DMS153 treated with DMSO at 0.1 percent for 48 hours (cell line): ENCODE data around the gene ELAPOR1.
"Not testable (repeated sequence)": the region's sequence is repeated elsewhere in the genome, so short reads cannot be mapped to it uniquely, and the experiment has no call there.

ENCODE experiments used
- DNase-seq: peaks from one replicate; lab custom pipeline; 2025; ENCODE audit not compliant: unreplicated experiment; lab: John Stamatoyannopoulos, UW

Gene ELAPOR1

DNA sequence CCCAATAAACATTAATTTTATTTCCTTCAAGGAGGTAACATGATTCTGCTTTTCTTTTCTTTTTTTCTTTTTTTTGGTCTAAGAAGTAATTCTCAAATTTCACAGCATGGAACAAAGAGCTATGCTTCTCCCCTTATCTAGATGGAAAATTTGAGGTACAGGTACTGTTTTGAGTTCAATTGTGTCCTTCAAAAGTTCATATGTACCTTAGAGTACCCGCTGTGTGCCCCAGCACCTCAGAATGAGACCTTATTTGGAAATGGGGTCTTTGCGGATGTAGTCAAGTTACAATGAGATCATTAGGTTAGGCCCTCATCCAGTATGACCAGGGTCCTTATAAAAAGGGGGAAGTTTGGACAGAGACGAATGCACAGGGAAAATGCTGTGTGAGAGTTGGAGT is 22.0 kb downstream of the ELAPOR1 start:
- no peak for DNase-seq

DNA sequence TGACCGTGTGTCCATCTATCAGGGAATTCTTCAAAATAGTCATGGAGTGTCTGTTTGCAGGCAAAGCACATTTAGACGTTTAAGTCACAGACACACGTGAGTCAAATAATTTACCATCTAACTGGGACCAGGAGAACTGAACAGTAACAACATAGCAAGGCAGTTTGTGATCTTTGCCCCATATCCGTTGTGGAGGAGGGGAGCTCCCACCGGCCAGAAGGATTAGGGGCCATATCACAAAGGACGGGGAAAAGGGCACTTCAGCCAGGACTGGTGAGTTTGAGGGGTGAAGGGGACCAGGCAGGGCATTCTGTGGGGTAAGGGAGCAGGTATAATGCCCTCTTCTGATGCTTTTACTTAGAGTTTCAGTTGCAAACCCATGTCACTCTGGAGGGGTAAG is 22.9 kb downstream of the ELAPOR1 start:
- no peak for DNase-seq

- no peak for DNase-seq
These were observed 24.0 kb downstream of the ELAPOR1 start for GRCh38 chr1:109137958-109138357.

GRCh38 chr1:109138358-109138757 is 24.4 kb downstream of the ELAPOR1 start:
- DNase-seq: peak; percentile 23

DNA sequence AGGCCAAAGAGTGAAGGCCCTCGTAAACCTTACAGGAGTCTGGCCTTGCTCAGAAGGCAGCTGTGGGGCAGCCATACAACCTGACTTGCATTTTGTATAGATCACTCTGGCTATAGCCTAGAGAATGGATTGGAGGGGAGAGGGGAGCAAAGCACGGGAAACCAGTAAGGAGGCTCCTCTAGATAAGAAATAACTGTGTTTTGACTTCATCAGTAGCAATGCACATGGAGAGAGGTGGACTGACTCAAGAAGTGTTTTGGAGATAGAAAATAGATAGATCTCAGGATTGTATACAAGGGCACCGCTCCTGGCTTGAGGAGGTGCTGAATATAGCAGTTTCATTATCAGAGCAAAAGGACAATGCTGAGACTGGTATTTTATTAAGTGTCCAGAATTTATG is 26.5 kb downstream of the ELAPOR1 start:
- DNase-seq: no peak

DNA sequence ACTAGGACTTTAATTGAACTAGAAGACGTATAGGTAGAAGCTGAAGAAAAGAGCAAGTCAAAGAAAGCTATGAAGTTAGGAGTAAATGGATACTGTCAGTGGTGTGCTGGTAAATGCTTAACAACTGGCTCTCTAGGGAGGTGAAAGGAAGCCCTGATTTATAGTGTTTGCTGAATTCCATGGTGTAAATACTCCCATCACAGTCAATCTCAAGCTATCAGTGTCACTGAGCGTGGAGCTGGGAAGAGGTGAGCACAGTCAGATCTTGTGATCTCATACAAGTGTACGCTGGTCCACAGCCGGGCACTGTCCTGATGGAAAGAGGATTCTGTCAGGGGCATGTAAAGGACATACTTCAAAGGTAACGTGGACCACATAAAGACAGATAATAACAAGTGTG is 28.3 kb downstream of the ELAPOR1 start:
- DNase-seq: no peak

GRCh38 chr1:109142725-109143124 is 28.8 kb downstream of the ELAPOR1 start:
- not testable (repeated sequence) for DNase-seq

DNA sequence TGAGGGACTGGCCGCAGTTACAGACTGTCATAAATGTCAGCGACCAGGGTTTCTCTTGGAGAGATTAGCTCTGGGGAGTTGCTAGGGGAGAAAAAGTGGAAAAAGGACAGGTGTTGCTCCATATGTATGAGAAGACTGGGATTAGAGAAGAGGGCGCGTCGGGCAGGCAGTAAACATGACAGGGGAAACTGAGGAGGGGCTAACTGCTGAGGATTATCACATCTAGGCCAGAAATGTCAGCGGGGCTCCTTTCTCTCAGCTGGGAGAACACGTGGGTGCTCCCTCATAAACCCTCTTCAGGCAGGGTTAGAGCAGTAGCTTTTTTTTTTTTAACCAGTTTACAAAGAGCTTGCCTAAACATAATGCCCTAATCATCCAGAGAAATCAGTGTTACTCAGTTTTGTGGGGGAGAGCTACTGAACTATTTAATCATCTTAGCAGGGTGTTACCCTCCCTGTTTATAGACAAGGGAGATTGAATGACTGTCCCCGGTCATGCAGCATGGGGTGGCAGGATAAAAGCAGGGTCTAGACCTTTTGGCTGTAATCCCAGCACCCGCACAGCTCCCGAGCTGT is 35.2 kb downstream of the ELAPOR1 start:
- no peak for DNase-seq

GRCh38 chr1:109149874-109150601 is 36.1 kb downstream of the ELAPOR1 start:
- DNase-seq: no peak

DNA sequence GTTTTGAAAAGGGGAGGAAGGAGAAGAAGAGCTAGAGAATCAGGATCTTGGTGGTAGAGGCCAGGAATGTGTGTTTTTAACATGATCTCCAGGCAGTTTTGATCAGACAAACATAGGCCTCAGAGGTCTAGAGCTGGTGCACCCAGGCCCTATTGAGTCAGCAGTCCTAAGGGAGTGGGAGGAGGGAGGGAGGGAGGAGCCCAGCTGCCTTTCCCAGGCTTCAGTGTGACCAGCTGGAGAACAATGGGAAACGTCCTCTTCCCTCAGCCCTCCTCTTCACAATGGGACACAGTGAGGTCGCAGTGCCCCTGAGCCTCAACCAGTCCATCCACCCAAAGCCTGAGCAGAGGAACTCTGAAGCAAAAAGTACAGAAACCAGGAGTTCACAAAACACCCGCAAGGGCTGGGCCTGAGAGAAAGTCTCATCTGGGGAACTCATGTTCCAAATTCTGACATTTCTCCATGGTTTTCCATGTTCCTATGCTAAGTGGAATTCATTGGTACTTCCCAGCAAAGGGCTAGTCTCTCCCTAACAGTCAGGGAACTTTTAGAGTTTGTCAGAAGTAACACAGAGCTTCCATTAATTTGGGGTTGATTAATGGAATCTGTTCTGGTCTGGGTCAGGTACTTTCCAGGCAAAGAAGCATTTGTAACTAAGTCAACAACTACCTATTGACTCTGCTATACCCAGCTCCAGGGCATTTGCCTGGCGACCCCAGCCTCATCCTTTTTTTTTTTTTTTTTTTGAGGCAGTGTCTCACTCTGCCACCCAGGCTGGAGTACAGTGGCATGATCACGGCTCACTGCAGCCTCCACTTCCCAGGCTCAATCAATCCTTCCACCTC is 37.5 kb downstream of the ELAPOR1 start:
- DNase-seq: peak; percentile 44

- DNase-seq: no peak
These were observed 38.3 kb downstream of the ELAPOR1 start for GRCh38 chr1:109152196-109152595.

GRCh38 chr1:109156916-109157385 is 43.0 kb downstream of the ELAPOR1 start:
- DNase-seq: no peak

GRCh38 chr1:109158433-109158832 is 44.5 kb downstream of the ELAPOR1 start:
- DNase-seq: peak; percentile 33

DNA sequence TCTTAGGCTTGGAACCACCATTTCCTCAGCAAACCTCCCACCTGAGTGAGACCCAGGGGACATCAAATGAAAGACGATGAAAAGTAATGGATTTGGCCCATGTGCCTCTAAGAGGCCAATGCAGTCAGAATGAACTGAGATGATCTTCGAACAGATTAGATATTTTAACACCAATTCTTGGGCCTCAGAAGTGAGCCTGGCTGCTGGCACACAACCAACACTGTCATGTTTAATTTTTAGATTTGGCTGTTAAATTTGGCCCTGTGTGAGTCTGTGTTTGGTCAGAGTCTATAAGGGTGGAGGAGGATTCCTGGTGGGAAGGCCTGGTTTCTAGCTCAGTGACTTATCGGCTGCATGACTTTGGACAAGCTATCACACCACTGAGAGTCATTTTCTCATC is 45.4 kb downstream of the ELAPOR1 start:
- DNase-seq: no peak

- DNase-seq: no peak
These were observed 46.3 kb downstream of the ELAPOR1 start for GRCh38 chr1:109160071-109160840.

DNA sequence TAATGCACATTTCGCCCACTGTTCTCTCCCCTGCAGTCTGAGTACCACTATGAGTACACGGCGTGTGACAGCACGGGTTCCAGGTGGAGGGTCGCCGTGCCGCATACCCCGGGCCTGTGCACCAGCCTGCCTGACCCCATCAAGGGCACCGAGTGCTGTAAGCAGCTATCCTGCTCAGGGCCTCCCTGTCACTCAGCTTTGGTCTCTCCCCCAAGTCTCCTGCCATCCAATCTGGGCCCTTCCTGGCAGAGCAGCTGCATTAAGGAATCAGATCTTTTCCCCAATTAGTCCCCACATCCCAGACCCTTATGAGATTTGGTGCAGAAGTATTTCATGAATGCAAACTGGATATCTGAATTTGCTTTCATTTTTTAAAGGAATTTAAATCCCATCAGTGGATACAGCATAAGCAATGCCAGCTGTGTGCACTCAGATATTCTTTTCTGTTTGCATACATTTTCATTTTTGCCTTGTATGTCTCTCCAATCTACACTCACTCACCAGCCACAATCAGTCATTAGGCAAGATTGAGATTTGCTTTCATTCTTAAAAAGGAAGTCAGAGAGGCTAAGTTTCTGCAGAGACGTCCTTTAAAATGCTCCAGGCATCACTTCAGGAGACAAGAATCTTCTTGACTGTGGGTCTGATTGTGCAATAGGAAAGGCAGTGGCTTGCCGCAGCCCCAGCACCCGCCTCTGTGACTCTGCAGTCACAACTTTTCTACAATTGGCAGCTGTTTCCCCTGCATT is 48.1 kb downstream of the ELAPOR1 start:
- no peak for DNase-seq

DNA sequence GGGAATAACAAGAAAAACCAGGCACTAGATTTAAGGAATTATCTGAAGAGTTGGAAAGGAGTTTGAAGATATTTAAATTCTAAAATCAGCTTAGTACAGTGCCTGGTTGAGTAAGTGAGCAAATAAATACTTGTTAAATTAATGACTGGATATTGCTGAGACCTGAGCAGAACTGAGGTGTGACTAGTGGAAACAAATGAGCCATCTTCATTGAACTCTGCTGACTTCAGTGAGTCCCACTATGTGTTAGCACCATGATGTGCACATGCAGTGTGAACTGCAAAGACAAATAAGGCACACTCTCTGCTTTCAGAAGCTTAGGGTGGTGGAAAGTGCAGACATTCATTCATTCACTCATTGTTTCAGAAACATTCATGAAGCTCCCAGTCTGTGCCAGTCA is 48.7 kb downstream of the ELAPOR1 start:
- no peak for DNase-seq

GRCh38 chr1:109163551-109163950 is 49.6 kb downstream of the ELAPOR1 start:
- DNase-seq: no peak
